ENCODE results near the gene CCDC81. TPM values are rescaled to one million over a fixed set of nuclear protein-coding genes. Genes with fewer than 3 reads are reported as not detected.

Gene CCDC81
- total and polyA plus RNA-seq, 8 donors = 0.28 to 3.3 (median 0.89) TPM; not detected in 4

Other genes starting within 250 kb of the CCDC81 start
- 10 to 100 TPM; 18.8 to 42.4 (median 23.9) TPM for gene EED, start 130.1 kb upstream of the CCDC81 start, total RNA-seq
- gene EED, start 130.1 kb upstream of the CCDC81 start, polyA plus RNA-seq = 10 to 100 TPM; 11.8 to 17.6 (median 12.8) TPM
- 100 to 1,000 TPM in 1 of 5 donors, 10 to 100 TPM in 2, 1 to 10 TPM in 1, under 1 TPM in 1; 0.87 to 149 (median 30.1) TPM for gene HIKESHI, start 72.6 kb upstream of the CCDC81 start, total RNA-seq
- 10 to 100 TPM; 30.7 to 44.5 (median 32.3) TPM for gene HIKESHI, start 72.6 kb upstream of the CCDC81 start, polyA plus RNA-seq